Measurements from ENCODE around the gene PCDHA6.
"Not testable (repeated sequence)": the region's sequence is repeated elsewhere in the genome, so short reads cannot be mapped to it uniquely, and the experiment has no call there.

Gene PCDHA6

GRCh38 chr5:140833993-140834392 is 6.2 kb downstream of the PCDHA6 start, which contains the start of gene PCDHA7:
Gene PCDHA7 (plus strand): TSS chr5:140834269. CDS start chr5:140834384, 115 bp downstream.
- Histone ChIP-seq H3K9me3 (peaks cover 14% of the 10 kb centered on the region), H3K27ac (no peak within 1 kb of the TSS), H3K36me3 (no peaks in the 10 kb centered on the region), H3K27me3 (peaks cover 33% of the 10 kb centered on the region), H3K4me3 (ENCODE audit: low read depth in 1 of 2, low read length in 1 of 2) (no peak within 1 kb of the TSS), H3K4me1 (ENCODE audit: control insufficient read depth in 1 of 2, insufficient read depth in 1 of 2, low read depth in 1 of 2, low read length in 1 of 2) (no peaks in the 10 kb centered on the region)
- TF ChIP-seq, protein P1, sequence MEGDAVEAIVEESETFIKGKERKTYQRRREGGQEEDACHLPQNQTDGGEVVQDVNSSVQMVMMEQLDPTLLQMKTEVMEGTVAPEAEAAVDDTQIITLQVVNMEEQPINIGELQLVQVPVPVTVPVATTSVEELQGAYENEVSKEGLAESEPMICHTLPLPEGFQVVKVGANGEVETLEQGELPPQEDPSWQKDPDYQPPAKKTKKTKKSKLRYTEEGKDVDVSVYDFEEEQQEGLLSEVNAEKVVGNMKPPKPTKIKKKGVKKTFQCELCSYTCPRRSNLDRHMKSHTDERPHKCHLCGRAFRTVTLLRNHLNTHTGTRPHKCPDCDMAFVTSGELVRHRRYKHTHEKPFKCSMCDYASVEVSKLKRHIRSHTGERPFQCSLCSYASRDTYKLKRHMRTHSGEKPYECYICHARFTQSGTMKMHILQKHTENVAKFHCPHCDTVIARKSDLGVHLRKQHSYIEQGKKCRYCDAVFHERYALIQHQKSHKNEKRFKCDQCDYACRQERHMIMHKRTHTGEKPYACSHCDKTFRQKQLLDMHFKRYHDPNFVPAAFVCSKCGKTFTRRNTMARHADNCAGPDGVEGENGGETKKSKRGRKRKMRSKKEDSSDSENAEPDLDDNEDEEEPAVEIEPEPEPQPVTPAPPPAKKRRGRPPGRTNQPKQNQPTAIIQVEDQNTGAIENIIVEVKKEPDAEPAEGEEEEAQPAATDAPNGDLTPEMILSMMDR (IDR thresholded peaks at IDR 0.05) = no peak

DNA sequence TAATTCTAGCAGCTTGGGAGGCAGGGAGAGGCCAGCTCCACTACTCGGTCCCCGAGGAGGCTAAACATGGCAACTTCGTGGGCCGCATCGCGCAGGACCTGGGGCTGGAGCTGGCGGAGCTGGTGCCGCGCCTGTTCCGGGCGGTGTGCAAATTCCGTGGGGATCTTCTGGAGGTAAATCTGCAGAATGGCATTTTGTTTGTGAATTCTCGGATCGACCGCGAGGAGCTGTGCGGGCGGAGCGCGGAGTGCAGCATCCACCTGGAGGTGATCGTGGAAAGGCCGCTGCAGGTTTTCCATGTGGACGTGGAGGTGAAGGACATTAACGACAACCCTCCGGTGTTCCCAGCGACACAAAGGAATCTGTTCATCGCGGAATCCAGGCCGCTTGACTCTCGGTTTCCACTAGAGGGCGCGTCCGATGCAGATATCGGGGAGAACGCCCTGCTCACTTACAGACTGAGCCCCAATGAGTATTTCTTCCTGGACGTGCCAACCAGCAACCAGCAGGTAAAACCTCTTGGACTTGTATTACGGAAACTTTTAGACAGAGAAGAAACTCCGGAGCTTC is 6.8 kb downstream of the PCDHA6 start:
- peaks cover 28% of the 10 kb centered on the region for H3K27me3 ChIP-seq
- not testable (repeated sequence) for H3K4me3 ChIP-seq (ENCODE audit: low read depth in 1 of 2, low read length in 1 of 2); H3K4me1 ChIP-seq (ENCODE audit: control insufficient read depth in 1 of 2, insufficient read depth in 1 of 2, low read depth in 1 of 2, low read length in 1 of 2); H3K27ac ChIP-seq; H3K36me3 ChIP-seq
- H3K9me3 ChIP-seq = peaks cover 14% of the 10 kb centered on the region

DNA sequence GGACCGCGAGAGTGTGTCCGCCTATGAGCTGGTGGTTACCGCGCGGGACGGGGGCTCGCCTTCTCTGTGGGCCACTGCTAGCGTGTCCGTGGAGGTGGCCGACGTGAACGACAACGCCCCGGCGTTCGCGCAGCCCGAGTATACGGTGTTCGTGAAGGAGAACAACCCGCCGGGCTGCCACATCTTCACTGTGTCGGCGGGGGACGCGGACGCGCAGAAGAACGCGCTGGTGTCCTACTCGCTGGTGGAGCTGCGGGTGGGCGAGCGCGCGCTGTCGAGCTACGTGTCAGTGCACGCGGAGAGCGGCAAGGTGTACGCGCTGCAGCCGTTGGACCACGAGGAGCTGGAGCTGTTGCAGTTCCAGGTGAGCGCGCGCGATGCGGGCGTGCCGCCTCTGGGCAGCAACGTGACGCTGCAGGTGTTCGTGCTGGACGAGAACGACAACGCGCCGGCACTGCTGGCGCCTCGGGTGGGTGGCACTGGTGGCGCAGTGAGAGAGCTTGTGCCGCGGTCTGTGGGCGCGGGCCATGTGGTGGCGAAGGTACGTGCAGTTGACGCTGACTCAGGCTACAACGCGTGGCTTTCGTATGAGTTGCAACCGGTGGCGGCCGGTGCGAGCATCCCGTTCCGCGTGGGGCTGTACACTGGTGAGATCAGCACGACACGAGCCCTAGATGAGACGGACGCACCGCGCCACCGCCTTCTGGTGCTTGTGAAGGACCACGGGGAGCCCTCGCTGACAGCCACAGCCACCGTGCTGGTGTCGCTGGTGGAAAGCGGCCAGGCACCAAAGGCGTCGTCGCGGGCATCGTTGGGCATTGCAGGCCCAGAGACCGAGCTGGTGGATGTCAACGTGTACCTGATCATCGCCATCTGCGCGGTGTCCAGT is 8.1 kb downstream of the PCDHA6 start:
- Histone ChIP-seq H3K4me3 (ENCODE audit: low read depth in 1 of 2, low read length in 1 of 2) (no peak overlapping the region), H3K27ac (no peak overlapping the region), H3K4me1 (ENCODE audit: control insufficient read depth in 1 of 2, insufficient read depth in 1 of 2, low read depth in 1 of 2, low read length in 1 of 2) (no peaks in the 10 kb centered on the region), H3K9me3 (peaks cover 14% of the 10 kb centered on the region), H3K36me3 (no peaks in the 10 kb centered on the region), H3K27me3 (peaks cover 21% of the 10 kb centered on the region)
- TF ChIP-seq, protein P1 (IDR thresholded peaks at IDR 0.05) = no peak

GRCh38 chr5:140840978-140841962 is 13.5 kb downstream of the PCDHA6 start, which contains the start of gene PCDHA8:
Gene PCDHA8 (plus strand): TSS chr5:140841187. CDS start chr5:140841322, 135 bp downstream.
- Histone ChIP-seq H3K4me1 (ENCODE audit: control insufficient read depth in 1 of 2, insufficient read depth in 1 of 2, low read depth in 1 of 2, low read length in 1 of 2) (no peaks in the 10 kb centered on the region), H3K27ac (no peak within 1 kb of the TSS), H3K27me3 (peaks cover 17% of the 10 kb centered on the region), H3K9me3 (peaks cover 10% of the 10 kb centered on the region), H3K4me3 (ENCODE audit: low read depth in 1 of 2, low read length in 1 of 2) (no peak within 1 kb of the TSS), H3K36me3 (no peaks in the 10 kb centered on the region)
- TF ChIP-seq, protein P1 (IDR thresholded peaks at IDR 0.05) = no peak

DNA sequence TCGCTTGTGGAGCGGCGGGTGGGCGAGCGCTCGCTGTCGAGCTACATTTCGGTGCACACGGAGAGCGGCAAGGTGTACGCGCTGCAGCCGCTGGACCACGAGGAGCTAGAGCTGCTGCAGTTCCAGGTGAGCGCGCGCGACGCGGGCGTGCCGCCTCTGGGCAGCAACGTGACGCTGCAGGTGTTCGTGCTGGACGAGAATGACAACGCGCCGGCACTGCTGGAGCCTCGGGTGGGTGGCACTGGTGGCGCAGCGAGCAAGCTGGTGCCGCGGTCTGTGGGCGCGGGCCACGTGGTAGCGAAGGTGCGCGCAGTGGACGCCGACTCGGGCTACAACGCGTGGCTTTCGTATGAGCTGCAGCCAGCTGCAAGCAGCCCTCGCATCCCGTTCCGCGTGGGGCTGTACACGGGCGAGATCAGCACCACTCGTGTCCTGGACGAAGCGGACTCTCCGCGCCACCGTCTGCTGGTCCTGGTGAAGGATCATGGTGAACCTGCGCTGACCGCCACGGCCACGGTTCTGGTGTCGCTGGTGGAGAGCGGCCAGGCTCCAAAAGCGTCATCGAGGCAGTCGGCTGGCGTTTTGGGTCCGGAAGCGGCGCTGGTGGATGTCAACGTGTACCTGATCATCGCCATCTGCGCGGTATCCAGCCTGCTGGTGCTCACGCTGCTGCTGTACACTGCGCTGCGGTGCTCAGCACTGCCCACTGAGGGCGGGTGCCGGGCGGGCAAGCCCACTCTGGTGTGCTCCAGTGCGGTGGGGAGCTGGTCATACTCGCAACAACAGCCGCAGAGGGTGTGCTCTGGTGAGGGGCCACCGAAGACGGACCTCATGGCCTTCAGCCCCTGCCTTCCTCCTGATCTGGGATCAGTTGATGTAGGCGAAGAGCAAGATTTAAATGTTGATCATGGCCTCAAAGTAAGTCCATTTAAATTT is 15.3 kb downstream of the PCDHA6 start:
- Histone ChIP-seq H3K4me1 (ENCODE audit: control insufficient read depth in 1 of 2, insufficient read depth in 1 of 2, low read depth in 1 of 2, low read length in 1 of 2) (no peaks in the 10 kb centered on the region), H3K27ac (no peak overlapping the region), H3K27me3 (peaks cover 15% of the 10 kb centered on the region), H3K4me3 (ENCODE audit: low read depth in 1 of 2, low read length in 1 of 2) (no peak overlapping the region), H3K36me3 (no peaks in the 10 kb centered on the region), H3K9me3 (peaks cover 11% of the 10 kb centered on the region)
- TF ChIP-seq, protein P1 (IDR thresholded peaks at IDR 0.05) = no peak

- H3K4me1 ChIP-seq (ENCODE audit: control insufficient read depth in 1 of 2, insufficient read depth in 1 of 2, low read depth in 1 of 2, low read length in 1 of 2); H3K27me3 ChIP-seq; H3K4me3 ChIP-seq (ENCODE audit: low read depth in 1 of 2, low read length in 1 of 2); H3K27ac ChIP-seq; H3K36me3 ChIP-seq: not testable (repeated sequence)
- H3K9me3 ChIP-seq = peaks cover 18% of the 10 kb centered on the region
These were observed 20.7 kb downstream of the PCDHA6 start, which contains the start of gene PCDHA9 for GRCh38 chr5:140848139-140849102. Gene PCDHA9 (plus strand): TSS chr5:140848382. CDS start chr5:140848496, 114 bp downstream.
